HepG2 (cell line): ENCODE measurements around the gene PTPRN. TPM values are rescaled to one million over a fixed set of nuclear protein-coding genes. Genes with fewer than 3 reads are reported as not detected.

Source experiments
- ATAC-seq: fragments of 200-7000 bp; cut with Tn5 transposase; 3 replicates; pipeline ENCODE4 v1.9.1; 2020; ENCODE audit warnings: mild to moderate bottlenecking, moderate library complexity
- BruUV-seq: library from RNA; stranded (reverse); fragments of 400-500 nt; replicated peaks from 2 replicates; lab custom pipeline; 2021; lab: Mats Ljungman, UMichigan
- CTCF ChIA-PET: fragments of 300-600 bp; formaldehyde crosslinking; extraction: SDS; loops from one replicate; lab custom pipeline; 2021; ENCODE audit warnings: low total read pairs, inconsistent platforms, low intra/inter-chr PET ratio; lab: Yijun Ruan, JAX
- POLR2A ChIA-PET: fragments of 350-600 bp; sonication (Branson Sonifier 250); formaldehyde crosslinking; loops from one replicate; lab custom pipeline; 2020; ENCODE audit warnings: antibody characterized with exemption, inconsistent platforms; lab: Yijun Ruan, JAX
- DNase-seq: peaks from one replicate; pipeline ENCODE4 v3.0.0-alpha.2; 2015; ENCODE audit warnings: low spot score
- FAIRE-seq: peaks from 3 replicates; lab custom pipeline; 2011; peaks lifted over from hg19 to GRCh38; lab: Jason Lieb, UNC
- H2AFZ ChIP-seq: one replicate; pipeline ENCODE4 v1.6.1; 2011; ENCODE audit warnings: low read length, inconsistent platforms
- H3K27ac ChIP-seq: fragments of 300-600 bp; 3 replicates; pipeline ENCODE4 v1.8.0; 2011; ENCODE audit warnings: mixed run types, mild to moderate bottlenecking, mixed read lengths, low read length, inconsistent platforms; ENCODE audit not compliant: insufficient read depth; ENCODE audit errors: extremely low read length
- H3K27me3 ChIP-seq, 2 experiments: fragments of 200-600 bp in 1 of 2; 2 replicates in 1 of 2; 3 replicates in 1 of 2; pipeline versions ENCODE4 v1.6.0 to v1.8.0; 2011; ENCODE audit warnings: low read length in 2 of 2, mild to moderate bottlenecking in 2 of 2, moderate library complexity in 2 of 2, inconsistent platforms in 1 of 2; ENCODE audit not compliant: insufficient read depth in 2 of 2, control insufficient read depth in 1 of 2
- H3K36me3 ChIP-seq, 2 experiments: fragments of 200-600 bp in 1 of 2; replicated peaks in 1 of 2; 2 replicates in 1 of 2; 3 replicates in 1 of 2; pipeline versions ENCODE4 v1.5.1 to v1.8.0; 2011; ENCODE audit warnings: low read length in 2 of 2, inconsistent platforms in 1 of 2; ENCODE audit not compliant: insufficient read depth in 2 of 2, control insufficient read depth in 1 of 2
- H3K4me1 ChIP-seq: 2 replicates; pipeline ENCODE4 v1.5.1; 2012; ENCODE audit warnings: low read length, inconsistent platforms; ENCODE audit not compliant: insufficient read depth
- H3K4me2 ChIP-seq: 2 replicates; pipeline ENCODE4 v1.6.0; 2011; ENCODE audit warnings: low read depth, low read length, inconsistent platforms
- H3K4me3 ChIP-seq, 3 experiments: fragments of 200-600 bp in 1 of 3; sonication (generic), shearing (Covaris generic) in 1 of 3; replicated peaks in 1 of 3; 2 replicates each; pipeline ENCODE4 v1.5.1; 2011 to 2016; ENCODE audit warnings: low read length in 3 of 3, inconsistent platforms in 2 of 3, low read depth in 2 of 3, mild to moderate bottlenecking in 2 of 3, control low read depth in 1 of 3, mixed read lengths in 1 of 3; ENCODE audit not compliant: insufficient read depth in 1 of 3
- H3K79me2 ChIP-seq: one replicate; pipeline ENCODE4 v1.6.1; 2011; ENCODE audit warnings: low read length, inconsistent platforms; ENCODE audit not compliant: insufficient read depth
- H3K9ac ChIP-seq: 2 replicates; pipeline ENCODE4 v1.6.0; 2011; ENCODE audit warnings: mild to moderate bottlenecking, low read depth, low read length, inconsistent platforms; ENCODE audit not compliant: insufficient read depth
- H3K9me3 ChIP-seq: 2 replicates; pipeline ENCODE4 v1.5.1; 2012; ENCODE audit warnings: mild to moderate bottlenecking, low read length
- H4K20me1 ChIP-seq: 2 replicates; pipeline ENCODE4 v1.6.0; 2011; ENCODE audit warnings: inconsistent platforms, mild to moderate bottlenecking, low read length, moderate library complexity; ENCODE audit not compliant: insufficient read depth
- CAMTA2 ChIP-seq: sonication (generic); formaldehyde crosslinking; IDR thresholded peaks from 2 replicates; pipeline ENCODE4 v1.4.0; 2020; ENCODE audit warnings: mild to moderate bottlenecking, missing genetic modification reagents, borderline replicate concordance
- ERF ChIP-seq: IDR thresholded peaks from 2 replicates; pipeline ENCODE4 v1.6.1; 2018; ENCODE audit warnings: missing biosample characterization, missing genetic modification reagents
- FIP1L1 ChIP-seq: fragments of 200-400 bp; formaldehyde crosslinking; IDR thresholded peaks from 2 replicates; pipeline ENCODE4 v1.6.1; 2018; ENCODE audit warnings: low read depth, mild to moderate bottlenecking, low read length, moderate library complexity, borderline replicate concordance; ENCODE audit not compliant: insufficient read depth
- HOXA7 ChIP-seq: sonication (generic); formaldehyde crosslinking; IDR thresholded peaks from 2 replicates; pipeline ENCODE4 v1.8.1; 2022; ENCODE audit warnings: mild to moderate bottlenecking, missing genetic modification reagents, moderate library complexity
- MIER2 ChIP-seq: IDR thresholded peaks from 2 replicates; pipeline ENCODE4 v1.6.1; 2016; ENCODE audit warnings: missing biosample characterization, missing genetic modification reagents
- PCBP2 ChIP-seq: fragments of 200-400 bp; formaldehyde crosslinking; optimal IDR thresholded peaks from 2 replicates; pipeline ENCODE3; 2018; ENCODE audit warnings: low read length, low read depth; ENCODE audit not compliant: poor library complexity, severe bottlenecking
- PLRG1 ChIP-seq: fragments of 450-650 bp; conservative IDR thresholded peaks from 2 replicates; pipeline ENCODE4 v1.6.1; 2016
- RARA ChIP-seq: IDR thresholded peaks from 2 replicates; pipeline ENCODE4 v1.6.1; 2016; ENCODE audit warnings: missing genetic modification reagents, missing compliant biosample characterization
- RERE ChIP-seq: IDR thresholded peaks from 2 replicates; pipeline ENCODE4 v1.6.1; 2016; ENCODE audit warnings: low read depth, missing genetic modification reagents, missing compliant biosample characterization
- SOX5 ChIP-seq: IDR thresholded peaks from 2 replicates; pipeline ENCODE4 v1.6.1; 2016; ENCODE audit warnings: borderline replicate concordance
- SP140L ChIP-seq: sonication (generic); formaldehyde crosslinking; IDR thresholded peaks from 2 replicates; pipeline ENCODE4 v1.4.0; 2020; ENCODE audit warnings: missing genetic modification reagents, borderline replicate concordance
- TEAD2 ChIP-seq: sonication (generic); formaldehyde crosslinking; IDR thresholded peaks from 2 replicates; pipeline ENCODE4 v1.9.0; 2021; ENCODE audit warnings: missing genetic modification reagents
- TEAD3 ChIP-seq: optimal IDR thresholded peaks from 2 replicates; pipeline ENCODE3; 2016; ENCODE audit warnings: borderline replicate concordance
- TMF1 ChIP-seq: sonication (generic); formaldehyde crosslinking; IDR thresholded peaks from 2 replicates; pipeline ENCODE4 v1.8.1; 2022; ENCODE audit warnings: low read depth, missing genetic modification reagents
- ZC3H4 ChIP-seq: sonication (generic); formaldehyde crosslinking; IDR thresholded peaks from 2 replicates; pipeline ENCODE4 v1.4.0; 2020; ENCODE audit warnings: missing genetic modification reagents, borderline replicate concordance
- ZNF296 ChIP-seq: sonication (generic); formaldehyde crosslinking; conservative IDR thresholded peaks from 2 replicates; pipeline ENCODE4 v1.5.0; 2020; ENCODE audit warnings: mild to moderate bottlenecking, missing genetic modification reagents
- WGBS: methylation state at CpG from one replicate; pipeline ENCODE4 v1.1.6; 2017; ENCODE audit warnings: low lambda C conversion rate; 5-methylcytosine and 5-hydroxymethylcytosine counted together
- in situ Hi-C: cut with HindIII; loops from 2 replicates; pipeline ENCODE4 v1.10.0; 2017; ENCODE audit warnings: low pct_unique_long_range_greater_than_20kb; ENCODE audit not compliant: extremely low pct_ligation_motif_present
- intact Hi-C: fragments of 100-400 bp; cut with micrococcal nuclease; formaldehyde crosslinking; loops from one replicate; pipeline ENCODE4 v1.10.0; 2022; ENCODE audit not compliant: unreplicated experiment
- polyA plus RNA-seq, 8 experiments: library from polyadenylated mRNA; depleted of rRNA in 3 of 8; stranded (reverse) in 7 of 8; unstranded in 1 of 8; fragments of >200 nt; fragmentation: Illumina TruSeq in 4 of 8; extraction: Trizol in 4 of 8; gene quantifications; 2 replicates each; pipeline versions ENCODE4 v1.2.1 to v1.2.3, GENCODE V29; 2011 to 2016; ENCODE audit warnings: low read depth in 4 of 8, missing spikeins in 1 of 8, mixed read lengths in 1 of 8; ENCODE audit not compliant: insufficient read depth in 1 of 8
- total RNA-seq, 5 experiments: library from RNA; depleted of rRNA; stranded (reverse); fragments of >200 nt; fragmentation: Illumina TruSeq; extraction: Trizol; gene quantifications; 2 replicates each; pipeline ENCODE4 v1.2.3, GENCODE V29; 2016; ENCODE audit warnings: low read depth in 1 of 5

Gene PTPRN
- total and polyA plus RNA-seq, 2 of the 13 experiments (the other 11 are each of a cell fraction or from before 2014, with no cell fraction given) = 0.26 TPM; not detected in 1

DNA sequence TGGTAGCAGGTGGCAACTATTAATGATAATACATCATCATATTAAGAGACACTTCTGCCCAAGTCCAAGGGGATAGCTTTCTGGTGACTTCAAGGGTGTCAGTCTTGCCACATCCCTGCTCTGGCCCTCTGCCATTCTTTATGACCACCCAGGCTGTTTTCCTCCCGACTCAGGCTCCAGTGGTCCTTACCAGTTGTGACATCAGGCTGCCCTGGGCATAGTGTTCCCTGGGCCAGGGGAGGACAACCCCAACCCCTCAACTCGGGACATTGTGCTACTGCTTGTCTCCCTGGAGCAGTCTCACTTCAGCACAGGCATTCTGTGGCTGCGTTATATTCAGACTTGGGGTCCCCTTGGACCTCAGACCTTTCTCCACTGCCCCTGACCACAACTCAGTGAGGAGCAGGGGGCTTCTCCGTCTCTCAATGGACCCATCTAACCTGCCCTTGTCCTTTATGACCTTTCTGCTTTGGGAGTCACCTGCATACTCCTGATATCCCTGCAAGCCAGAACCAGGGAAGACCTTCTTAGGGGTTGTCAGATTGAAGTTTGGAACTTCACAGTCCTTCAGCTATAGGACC lies 17.2 kb downstream of the PTPRN start:
- no peak overlapping the region for H2AFZ ChIP-seq
- WGBS = 0% methylated on average over 3 of the region's 4 CpGs
- H3K27me3 ChIP-seq = peaks cover 5 to 62% of the 10 kb centered on the region in 2 experiments; a peak in 4 of 5 replicates
- H3K36me3 ChIP-seq = no peaks in the 10 kb centered on the region
- FAIRE-seq (no peak), ATAC-seq (no peak), DNase-seq (no peak)
- no TSS peak for BruUV-seq
- in situ Hi-C loops (no loop called here), intact Hi-C loops (loop anchor here (10.0 kb wide), 1 partner anchor 243 kb away; no protein-coding TSS in a partner anchor)
- no peak overlapping the region for H3K9ac ChIP-seq
- no peaks in the 10 kb centered on the region for H3K9me3 ChIP-seq
- no peak overlapping the region for H3K4me2 ChIP-seq
- peaks cover 32% of the 10 kb centered on the region for H3K4me1 ChIP-seq
- no peaks in the 10 kb centered on the region for H4K20me1 ChIP-seq
- no peaks in the 10 kb centered on the region for H3K79me2 ChIP-seq
- H3K27ac ChIP-seq = no peak overlapping the region
- ChIA-PET CTCF (no interaction called here), POLR2A (interaction anchor here (0.8 to 3.6 kb wide), 4 partner anchors 11 to 85 kb away, joined by 3 to 47 read pairs (median 5); partner anchors contain the start of genes DNAJB2 and ZFAND2B)
- no peak for TF ChIP-seq CAMTA2 (CRISPR knock-in tag)
- no peak for TF ChIP-seq ZC3H4 (CRISPR knock-in tag)
- no peak for TF ChIP-seq PCBP2
- TF ChIP-seq ERF (CRISPR knock-in tag) = no peak
- TF ChIP-seq TMF1 = no peak
- no peak for TF ChIP-seq RERE
- TF ChIP-seq SOX5 (CRISPR knock-in tag) = no peak
- TF ChIP-seq MIER2 (CRISPR knock-in tag) = no peak
- no peak for TF ChIP-seq FIP1L1
- TF ChIP-seq SP140L (CRISPR knock-in tag) = no peak
- TF ChIP-seq TEAD3 = no peak
- no peak for TF ChIP-seq RARA (CRISPR knock-in tag)
- no peak for TF ChIP-seq ZNF296
- TF ChIP-seq PLRG1 = no peak
- no peak for TF ChIP-seq HOXA7 (CRISPR knock-in tag)
- TF ChIP-seq TEAD2 (CRISPR knock-in tag) = no peak
- no peak overlapping the region for H3K4me3 ChIP-seq
